BLaER1 (cell line): ENCODE data around the gene HLA-DRB5.
"Not testable (repeated sequence)": the region's sequence is repeated elsewhere in the genome, so short reads cannot be mapped to it uniquely, and the experiment has no call there.

Experiments used
- H3K27ac ChIP-seq: shearing (Covaris generic); formaldehyde crosslinking; 2 replicates; pipeline ENCODE4 v1.8.1; 2022
- H3K27me3 ChIP-seq: shearing (Covaris generic); formaldehyde crosslinking; 2 replicates; pipeline ENCODE4 v1.8.1; 2022
- H3K36me3 ChIP-seq: shearing (Covaris generic); formaldehyde crosslinking; 2 replicates; pipeline ENCODE4 v1.8.1; 2022
- H3K4me1 ChIP-seq: shearing (Covaris generic); formaldehyde crosslinking; 2 replicates; pipeline ENCODE4 v1.8.1; 2022
- H3K4me2 ChIP-seq: shearing (Covaris generic); formaldehyde crosslinking; 2 replicates; pipeline ENCODE4 v1.8.1; 2022
- H3K4me3 ChIP-seq: shearing (Covaris generic); formaldehyde crosslinking; 2 replicates; pipeline ENCODE4 v1.8.1; 2022
- H3K9ac ChIP-seq: shearing (Covaris generic); formaldehyde crosslinking; 2 replicates; pipeline ENCODE4 v1.8.1; 2022
- H3K9me3 ChIP-seq: shearing (Covaris generic); formaldehyde crosslinking; 2 replicates; pipeline ENCODE4 v1.8.1; 2022
- H4K20me1 ChIP-seq: shearing (Covaris generic); formaldehyde crosslinking; 2 replicates; pipeline ENCODE4 v1.8.1; 2022
- Cebpa-rat ChIP-seq: shearing (Covaris generic); IDR thresholded peaks from 2 replicates; pipeline ENCODE4 v1.8.1; 2022

The HLA-DRB5 gene

DNA sequence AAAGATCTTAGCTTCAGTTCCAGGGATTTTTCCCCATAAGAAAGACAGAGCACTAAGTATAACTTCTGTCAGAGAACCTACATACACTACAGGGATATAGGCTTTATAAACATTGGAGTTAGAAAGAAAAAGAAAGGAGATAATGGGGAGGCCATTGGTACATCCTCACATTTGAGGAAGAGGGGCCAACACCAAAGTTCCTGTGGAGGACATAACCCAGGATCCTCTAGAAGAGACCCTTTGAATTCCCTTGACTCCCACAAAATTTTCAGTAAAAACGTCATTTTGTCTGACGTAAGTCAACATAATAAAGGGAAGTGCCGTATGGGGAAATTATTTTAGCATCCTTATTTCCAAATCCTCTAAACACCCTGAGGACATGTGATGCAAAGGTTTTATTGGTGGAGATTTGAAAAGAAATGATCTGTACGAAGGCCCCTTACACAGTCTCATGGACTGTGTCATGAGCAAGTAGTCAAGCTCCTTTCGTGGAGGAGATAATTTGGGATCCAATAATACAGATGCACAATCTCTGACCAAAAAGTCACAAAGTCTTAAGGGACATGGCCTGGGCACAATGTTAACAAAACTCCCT, 57.2 kb downstream of the HLA-DRB5 start:
- peaks cover 9% of the 10 kb centered on the region; the same call in 1 of the 2 replicates for H3K4me1 ChIP-seq
- no peak overlapping the region for H3K4me2 ChIP-seq
- no peaks in the 10 kb centered on the region for H4K20me1 ChIP-seq
- H3K4me3 ChIP-seq, result no peak overlapping the region
- no peak for TF ChIP-seq Cebpa-rat
- H3K36me3 ChIP-seq, result no peaks in the 10 kb centered on the region
- H3K9ac ChIP-seq, result no peak overlapping the region
- no peaks in the 10 kb centered on the region for H3K27me3 ChIP-seq
- peak overlapping the region; percentile 56 for H3K27ac ChIP-seq
- H3K9me3 ChIP-seq, result peaks cover 12% of the 10 kb centered on the region

DNA sequence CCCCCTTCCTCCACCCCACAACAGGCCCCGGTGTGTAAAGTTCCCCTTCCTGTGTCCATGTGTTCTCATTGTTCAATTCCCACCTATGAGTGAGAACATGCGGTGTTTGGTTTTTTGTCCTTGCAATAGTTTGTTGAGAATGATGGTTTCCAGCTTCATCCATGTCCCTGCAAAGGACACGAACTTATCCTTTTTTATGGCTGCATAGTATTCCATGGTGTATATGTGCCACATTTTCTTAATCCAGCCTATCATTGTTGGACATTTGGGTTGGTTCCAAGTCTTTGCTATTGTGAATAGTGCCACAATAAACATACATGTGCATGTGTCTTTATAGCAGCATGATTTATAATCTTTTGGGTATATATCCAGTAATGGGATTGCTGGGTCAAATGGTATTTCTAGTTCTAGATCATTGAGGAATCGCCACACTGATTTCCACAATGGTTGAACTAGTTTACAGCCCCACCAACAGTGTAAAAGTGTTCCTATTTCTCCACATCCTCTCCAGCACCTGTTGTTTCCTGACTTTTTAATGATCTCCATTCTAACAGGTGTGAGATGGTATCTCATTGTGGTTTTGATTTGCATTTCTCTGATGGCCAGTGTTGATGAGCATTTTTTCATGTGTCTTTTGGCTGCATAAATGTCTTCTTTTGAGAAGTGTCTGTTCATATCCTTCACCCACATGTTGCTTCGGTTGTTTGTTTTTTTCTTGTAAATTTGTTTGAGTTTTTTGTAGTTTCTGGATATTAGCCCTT, 62.2 kb downstream of the HLA-DRB5 start:
- H3K36me3 ChIP-seq, H3K27me3 ChIP-seq, H3K4me1 ChIP-seq, H3K9me3 ChIP-seq, H3K4me2 ChIP-seq, H3K27ac ChIP-seq, H4K20me1 ChIP-seq, H3K4me3 ChIP-seq, H3K9ac ChIP-seq: not testable (repeated sequence)
